ENCODE measurements around the gene ABCA12. TPM values are rescaled to one million over a fixed set of nuclear protein-coding genes. Genes with fewer than 3 reads are reported as not detected.

The ABCA12 gene
- total RNA-seq, 1 experiment from 2014 or later: 0.03 TPM

DNA sequence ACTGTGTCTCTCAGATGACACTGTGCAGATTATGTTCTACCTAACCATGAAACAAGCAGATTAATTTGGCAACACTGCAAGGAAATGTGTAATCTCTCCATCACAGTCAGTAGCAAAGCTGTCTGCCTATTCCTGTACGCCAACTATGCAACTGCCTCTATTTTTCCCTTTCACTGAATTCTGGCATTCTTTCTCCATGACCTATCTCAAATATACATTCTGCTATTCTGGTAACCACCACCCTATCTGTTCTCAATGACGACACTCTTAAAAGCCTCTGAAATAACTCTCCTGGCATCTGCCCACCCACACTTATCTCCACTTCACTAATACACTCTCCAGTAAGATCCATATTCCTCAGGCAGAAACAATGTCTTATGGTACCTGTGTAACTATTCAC, 78.7 kb downstream of the ABCA12 start:
- no peaks in the 10 kb centered on the region for H3K4me1 ChIP-seq (ENCODE audit: control insufficient read depth, insufficient read depth, low read length)
- H3K27me3 ChIP-seq (ENCODE audit: control insufficient read depth, insufficient read depth, low read length): no peaks in the 10 kb centered on the region
- TF ChIP-seq SIN3A (IDR thresholded peaks at IDR 0.05; ENCODE audit: borderline replicate concordance, insufficient read depth, low read depth, low read length): no peak
- TF ChIP-seq, protein P1, sequence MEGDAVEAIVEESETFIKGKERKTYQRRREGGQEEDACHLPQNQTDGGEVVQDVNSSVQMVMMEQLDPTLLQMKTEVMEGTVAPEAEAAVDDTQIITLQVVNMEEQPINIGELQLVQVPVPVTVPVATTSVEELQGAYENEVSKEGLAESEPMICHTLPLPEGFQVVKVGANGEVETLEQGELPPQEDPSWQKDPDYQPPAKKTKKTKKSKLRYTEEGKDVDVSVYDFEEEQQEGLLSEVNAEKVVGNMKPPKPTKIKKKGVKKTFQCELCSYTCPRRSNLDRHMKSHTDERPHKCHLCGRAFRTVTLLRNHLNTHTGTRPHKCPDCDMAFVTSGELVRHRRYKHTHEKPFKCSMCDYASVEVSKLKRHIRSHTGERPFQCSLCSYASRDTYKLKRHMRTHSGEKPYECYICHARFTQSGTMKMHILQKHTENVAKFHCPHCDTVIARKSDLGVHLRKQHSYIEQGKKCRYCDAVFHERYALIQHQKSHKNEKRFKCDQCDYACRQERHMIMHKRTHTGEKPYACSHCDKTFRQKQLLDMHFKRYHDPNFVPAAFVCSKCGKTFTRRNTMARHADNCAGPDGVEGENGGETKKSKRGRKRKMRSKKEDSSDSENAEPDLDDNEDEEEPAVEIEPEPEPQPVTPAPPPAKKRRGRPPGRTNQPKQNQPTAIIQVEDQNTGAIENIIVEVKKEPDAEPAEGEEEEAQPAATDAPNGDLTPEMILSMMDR (IDR thresholded peaks at IDR 0.05): no peak
- no peak for TF ChIP-seq REST (IDR thresholded peaks at IDR 0.05; ENCODE audit: insufficient read depth in 1 of 2, low read depth in 2 of 2, low read length in 1 of 2)
- no peak for TF ChIP-seq POLR2AphosphoS5 (IDR thresholded peaks at IDR 0.05; ENCODE audit: low read depth, low read length)
- TF ChIP-seq TCF7L2 (IDR thresholded peaks at IDR 0.05; ENCODE audit: low read depth, low read length): no peak
- H3K36me3 ChIP-seq (ENCODE audit: control insufficient read depth, insufficient read depth, low read length): no peaks in the 10 kb centered on the region
- ATAC-seq (no peak), DNase-seq (ENCODE audit: low read depth, low spot score) (no peak)
- H3K4me3 ChIP-seq (ENCODE audit: low read depth in 2 of 2, low read length in 2 of 2): no peak overlapping the region
- CTCF ChIA-PET: no interaction called here
- in situ Hi-C loops (cut with HindIII; ENCODE audit: low pct_unique_long_range_greater_than_20kb, low sequenced_read_pairs): no loop called here
- POLR2A ChIA-PET: no interaction called here
- intact Hi-C loops (cut with micrococcal nuclease; ENCODE audit: unreplicated experiment): no loop called here
- H3K27ac ChIP-seq (ENCODE audit: low read length): no peak overlapping the region
- H3K9me3 ChIP-seq (ENCODE audit: control insufficient read depth, insufficient read depth, low read depth, low read length): no peaks in the 10 kb centered on the region
- BruUV-seq (replicated peaks): no TSS peak

DNA sequence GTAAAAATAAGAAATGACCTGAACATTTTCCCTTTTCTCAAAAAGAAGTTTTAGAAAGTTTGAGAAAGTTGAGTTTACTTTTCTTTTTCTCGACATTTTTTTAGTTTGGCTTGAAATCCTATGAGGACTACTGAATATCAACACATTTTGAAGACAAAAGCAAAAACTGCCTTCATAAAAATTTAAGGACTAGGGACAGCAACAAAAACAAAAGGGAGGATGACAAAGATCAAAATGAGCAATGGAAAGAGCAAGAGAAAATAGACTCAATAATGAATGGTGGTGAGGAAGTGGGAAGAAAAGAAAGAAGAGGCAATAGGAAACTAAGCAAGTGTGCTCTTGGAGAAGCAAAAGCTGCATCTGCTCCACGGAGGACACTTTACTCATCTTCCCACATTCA, 82.5 kb downstream of the ABCA12 start:
- H3K36me3 ChIP-seq (ENCODE audit: control insufficient read depth, insufficient read depth, low read length): no peaks in the 10 kb centered on the region
- no peaks in the 10 kb centered on the region for H3K9me3 ChIP-seq (ENCODE audit: control insufficient read depth, insufficient read depth, low read depth, low read length)
- DNase-seq (ENCODE audit: low read depth, low spot score) (no peak), ATAC-seq (no peak)
- intact Hi-C loops (cut with micrococcal nuclease; ENCODE audit: unreplicated experiment): no loop called here
- no peak overlapping the region for H3K4me3 ChIP-seq (ENCODE audit: low read depth in 2 of 2, low read length in 2 of 2)
- ChIA-PET CTCF (no interaction called here), POLR2A (no interaction called here)
- TF ChIP-seq SIN3A (IDR thresholded peaks at IDR 0.05; ENCODE audit: borderline replicate concordance, insufficient read depth, low read depth, low read length) (no peak), TCF7L2 (IDR thresholded peaks at IDR 0.05; ENCODE audit: low read depth, low read length) (no peak), REST (IDR thresholded peaks at IDR 0.05; ENCODE audit: insufficient read depth in 1 of 2, low read depth in 2 of 2, low read length in 1 of 2) (0 out of 4 replicates have a peak, but pooled peaks of 1 of the 2 experiments have one; percentile 13)
- TF ChIP-seq, protein P1 (IDR thresholded peaks at IDR 0.05): no peak
- in situ Hi-C loops (cut with HindIII; ENCODE audit: low pct_unique_long_range_greater_than_20kb, low sequenced_read_pairs): no loop called here
- no peak overlapping the region for H3K27ac ChIP-seq (ENCODE audit: low read length)
- BruUV-seq (replicated peaks): no TSS peak
- H3K27me3 ChIP-seq (ENCODE audit: control insufficient read depth, insufficient read depth, low read length): no peaks in the 10 kb centered on the region
- H3K4me1 ChIP-seq (ENCODE audit: control insufficient read depth, insufficient read depth, low read length): no peaks in the 10 kb centered on the region

Data from Panc1 (cell line).